DMS153 treated with DMSO at 0.1 percent for 48 hours (cell line): Measurements from ENCODE around the gene TNFRSF11A.

ENCODE experiments used
- DNase-seq: peaks from one replicate; lab custom pipeline; 2025; ENCODE audit not compliant: unreplicated experiment; lab: John Stamatoyannopoulos, UW

The TNFRSF11A gene

GRCh38 chr18:62341473-62341872, 16.4 kb downstream of the TNFRSF11A start:
- DNase-seq = peak; percentile 24

GRCh38 chr18:62342884-62343283, 17.8 kb downstream of the TNFRSF11A start:
- DNase-seq = no peak

- DNase-seq = no peak
These were observed 18.2 kb downstream of the TNFRSF11A start for GRCh38 chr18:62343316-62343715.

GRCh38 chr18:62345909-62346308, 20.8 kb downstream of the TNFRSF11A start:
- DNase-seq = no peak

GRCh38 chr18:62346333-62347088, 21.4 kb downstream of the TNFRSF11A start:
- no peak for DNase-seq

- no peak for DNase-seq
These were observed 22.0 kb downstream of the TNFRSF11A start for GRCh38 chr18:62347089-62347506.

GRCh38 chr18:62348474-62348873, 23.4 kb downstream of the TNFRSF11A start:
- no peak for DNase-seq

- DNase-seq = no peak
These were observed 28.1 kb downstream of the TNFRSF11A start for GRCh38 chr18:62353170-62353569.

GRCh38 chr18:62354151-62354550, 29.0 kb downstream of the TNFRSF11A start:
- DNase-seq = no peak

GRCh38 chr18:62357079-62357719, 32.1 kb downstream of the TNFRSF11A start:
- DNase-seq = no peak

GRCh38 chr18:62360805-62361204, 35.7 kb downstream of the TNFRSF11A start:
- no peak for DNase-seq

GRCh38 chr18:62361288-62361687, 36.2 kb downstream of the TNFRSF11A start:
- DNase-seq = no peak

GRCh38 chr18:62364558-62364957, 39.4 kb downstream of the TNFRSF11A start:
- DNase-seq = no peak

- DNase-seq = no peak
These were observed 40.3 kb downstream of the TNFRSF11A start for GRCh38 chr18:62365420-62365819.

- DNase-seq = no peak
These were observed 41.9 kb downstream of the TNFRSF11A start for GRCh38 chr18:62366992-62367391.

GRCh38 chr18:62368100-62368499, 43.0 kb downstream of the TNFRSF11A start:
- no peak for DNase-seq

GRCh38 chr18:62369129-62369644, 44.1 kb downstream of the TNFRSF11A start:
- no peak for DNase-seq

- DNase-seq = no peak
These were observed 45.3 kb downstream of the TNFRSF11A start for GRCh38 chr18:62370366-62370765.

GRCh38 chr18:62371436-62371835, 46.3 kb downstream of the TNFRSF11A start:
- no peak for DNase-seq

GRCh38 chr18:62372156-62372555, 47.0 kb downstream of the TNFRSF11A start:
- no peak for DNase-seq

GRCh38 chr18:62372882-62373281, 47.8 kb downstream of the TNFRSF11A start:
- no peak for DNase-seq

- DNase-seq = no peak
These were observed 49.4 kb downstream of the TNFRSF11A start for GRCh38 chr18:62374410-62374965.
